Right lobe of liver (tissue), 4 donors: ENCODE data around the gene PRKAR1B.
A peak's percentile ranks its signal among the peaks of the same experiment; 100 is the strongest.

Experiments used
- POLR2A ChIP-seq: fragments of 450-650 bp; IDR thresholded peaks from one replicate; pipeline ENCODE4 v1.6.1; 2017; ENCODE audit warnings: antibody characterized with exemption, mild to moderate bottlenecking
- TF ChIP-seq, protein P1 (sequence below), 4 donors: fragments of 200-600 bp in 3 of 4; fragments of 450-650 bp in 1 of 4; IDR thresholded peaks; one replicate each; pipeline versions ENCODE4 v1.5.1 to v1.8.0; 2016 to 2022; ENCODE audit warnings: antibody characterized with exemption in 4 of 4, mild to moderate bottlenecking in 2 of 4
- donor health status: DM: no; HTN: no; CAD: no.
- donor health status: DM: no; HTN: no; CAD: no.
- donor health status: DM: no; HTN: yes; CAD: no.

DNA sequence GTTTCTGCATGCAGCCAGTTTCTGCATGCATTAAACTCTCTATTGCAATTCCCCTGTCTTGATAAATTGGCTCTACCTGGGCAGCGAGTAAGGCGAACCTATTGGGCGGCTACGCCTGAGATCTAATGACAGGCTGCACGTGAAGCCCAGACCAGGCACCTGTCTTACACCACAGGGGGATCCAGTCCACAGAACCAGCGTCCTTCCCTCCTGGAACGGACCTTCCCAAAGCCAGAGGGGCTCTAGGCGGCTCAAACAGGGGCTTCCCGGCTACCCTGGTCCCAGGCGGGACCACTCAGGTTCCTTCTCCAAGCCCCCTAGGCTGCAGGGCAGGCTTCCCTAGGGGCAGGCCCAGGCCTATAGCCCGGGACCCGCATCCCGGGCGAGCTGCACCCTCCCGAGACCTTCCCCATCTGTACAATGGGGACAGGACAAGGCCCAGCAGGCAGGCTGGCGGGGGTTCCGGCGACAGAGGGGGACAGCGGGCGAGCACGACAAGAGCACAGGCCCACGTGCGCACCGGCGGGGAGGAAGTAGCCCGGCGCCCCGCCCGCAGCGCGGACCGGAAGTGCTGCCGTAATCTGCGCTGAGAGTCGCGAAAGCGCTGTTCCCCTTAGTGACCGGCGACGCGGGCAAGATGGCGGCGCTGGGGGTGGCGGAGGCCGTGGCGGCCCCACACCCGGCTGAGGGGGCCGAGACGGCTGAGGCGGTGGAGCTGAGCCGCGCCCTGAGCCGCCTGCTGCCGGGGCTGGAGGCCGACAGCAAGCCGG, 812 bp downstream of the PRKAR1B start, which contains the start of gene DNAAF5:
- TF ChIP-seq, protein P1, sequence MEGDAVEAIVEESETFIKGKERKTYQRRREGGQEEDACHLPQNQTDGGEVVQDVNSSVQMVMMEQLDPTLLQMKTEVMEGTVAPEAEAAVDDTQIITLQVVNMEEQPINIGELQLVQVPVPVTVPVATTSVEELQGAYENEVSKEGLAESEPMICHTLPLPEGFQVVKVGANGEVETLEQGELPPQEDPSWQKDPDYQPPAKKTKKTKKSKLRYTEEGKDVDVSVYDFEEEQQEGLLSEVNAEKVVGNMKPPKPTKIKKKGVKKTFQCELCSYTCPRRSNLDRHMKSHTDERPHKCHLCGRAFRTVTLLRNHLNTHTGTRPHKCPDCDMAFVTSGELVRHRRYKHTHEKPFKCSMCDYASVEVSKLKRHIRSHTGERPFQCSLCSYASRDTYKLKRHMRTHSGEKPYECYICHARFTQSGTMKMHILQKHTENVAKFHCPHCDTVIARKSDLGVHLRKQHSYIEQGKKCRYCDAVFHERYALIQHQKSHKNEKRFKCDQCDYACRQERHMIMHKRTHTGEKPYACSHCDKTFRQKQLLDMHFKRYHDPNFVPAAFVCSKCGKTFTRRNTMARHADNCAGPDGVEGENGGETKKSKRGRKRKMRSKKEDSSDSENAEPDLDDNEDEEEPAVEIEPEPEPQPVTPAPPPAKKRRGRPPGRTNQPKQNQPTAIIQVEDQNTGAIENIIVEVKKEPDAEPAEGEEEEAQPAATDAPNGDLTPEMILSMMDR (IDR thresholded peaks at IDR 0.05) = no peak
- peak; percentile 56 for TF ChIP-seq POLR2A
